NK-92 treated with Interleukin-12 subunit alpha and Interleukin-12 subunit beta, amount 100 ng/mL, for 24 hours (cell line): Measurements from ENCODE around the gene SLC6A15.

Experiments used
- DNase-seq: peaks from one replicate; lab custom pipeline; 2025; lab: John Stamatoyannopoulos, UW

SLC6A15 gene

DNA sequence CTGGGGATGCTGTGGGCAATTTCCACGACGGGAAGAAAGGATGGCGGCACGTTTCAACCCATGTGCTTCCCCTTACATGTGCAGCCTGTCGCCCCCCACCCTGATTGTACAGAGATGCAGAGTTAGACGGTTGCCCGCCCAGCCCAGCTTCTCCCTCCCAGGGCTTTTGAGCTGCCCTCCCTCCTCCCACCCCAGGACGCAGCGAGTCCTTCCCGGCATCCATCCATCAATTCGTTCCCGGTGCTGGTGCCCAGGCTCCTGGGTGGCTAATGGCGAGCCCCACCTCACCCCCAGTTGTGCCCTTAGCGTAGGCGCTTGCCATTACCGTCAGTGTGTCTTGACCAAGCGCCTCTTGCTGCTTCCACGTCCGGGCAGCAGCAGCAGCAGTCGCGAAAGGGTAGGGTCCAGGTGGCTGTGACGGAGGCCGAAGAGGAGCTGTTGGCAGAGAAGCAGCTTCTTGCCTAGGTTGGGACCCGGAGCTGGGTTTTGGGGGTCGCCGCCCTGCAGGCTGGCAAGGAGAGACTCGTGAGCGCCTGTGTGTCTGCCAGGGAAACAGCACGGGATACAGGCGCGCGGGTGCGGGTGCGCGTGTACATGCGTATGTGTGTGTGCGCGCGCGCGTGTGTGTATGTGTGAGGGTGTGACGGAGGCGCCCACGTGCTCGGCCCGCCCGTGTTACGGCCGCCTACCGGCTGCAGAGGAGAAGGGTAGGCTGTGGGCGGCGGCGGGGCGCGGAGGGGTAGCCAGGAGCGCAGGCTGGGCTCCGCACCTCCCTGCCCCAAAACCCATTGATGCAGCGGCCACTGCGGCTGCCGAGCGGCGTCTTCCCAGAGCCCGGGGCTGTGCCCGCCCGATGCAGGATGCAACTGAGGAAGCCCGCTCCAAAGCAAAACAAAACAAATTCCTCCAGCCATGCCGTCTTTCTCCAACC is at the start of gene SLC6A15:
Gene SLC6A15 (minus strand): TSS at position 602 of the 931 bp plus-strand sequence. CDS start 20,679 bp downstream, outside the sequence.
- DNase-seq: no peak

DNA sequence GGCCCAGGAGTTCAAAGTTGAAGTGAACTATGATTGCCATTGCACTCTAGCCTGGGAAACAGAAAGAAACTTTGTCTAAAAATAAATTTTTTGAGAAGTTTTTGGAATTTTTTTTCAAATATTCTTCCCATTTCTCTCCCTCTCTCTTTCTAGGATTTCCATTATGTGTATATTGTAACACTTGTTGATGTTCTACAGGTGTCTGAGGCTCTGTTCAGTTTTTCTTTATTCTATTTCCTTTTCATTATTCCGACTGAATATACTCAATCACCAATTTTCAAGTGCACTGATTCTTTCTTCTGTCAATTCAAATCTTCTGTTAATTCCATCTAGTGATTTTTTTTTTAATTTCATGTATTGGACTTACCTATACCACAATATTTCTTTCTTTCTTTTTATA is 48.3 kb upstream of the SLC6A15 start:
- no peak for DNase-seq

DNA sequence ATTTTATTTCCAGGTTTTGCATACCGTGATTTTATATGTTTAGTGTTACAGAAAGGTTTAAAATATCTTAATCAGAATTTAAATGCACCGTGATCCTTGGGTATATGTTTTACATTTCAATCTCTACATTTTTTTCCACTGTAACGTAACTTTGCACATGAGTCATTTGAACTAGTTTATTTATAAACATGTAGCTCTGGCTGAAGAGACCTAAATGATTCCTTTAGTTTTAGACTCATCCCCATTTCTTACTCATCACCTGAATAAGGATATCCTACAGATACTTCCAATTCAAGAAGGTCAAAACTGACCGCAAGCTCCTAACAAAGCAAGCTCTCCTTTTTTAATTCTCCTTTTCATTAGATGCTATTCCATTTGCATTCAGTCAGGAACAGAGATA is 42.7 kb upstream of the SLC6A15 start:
- no peak for DNase-seq

DNA sequence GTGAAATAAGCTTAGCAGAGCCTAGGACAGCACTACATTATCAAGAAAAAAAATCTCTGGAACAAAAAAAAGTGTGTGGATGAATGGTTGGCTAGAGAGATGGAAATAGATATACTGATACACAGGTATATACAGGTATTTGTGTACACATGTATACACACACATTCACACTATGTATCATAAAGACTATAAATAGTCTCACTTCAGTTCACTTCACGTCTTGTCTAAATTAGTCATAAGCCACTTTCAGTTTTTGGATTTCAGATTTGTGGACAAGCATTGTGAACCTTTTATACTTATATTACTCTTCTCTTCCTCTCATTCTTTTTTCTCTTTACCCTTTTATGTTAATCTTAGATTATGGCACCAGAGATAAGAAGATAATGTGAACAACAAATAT is 41.8 kb upstream of the SLC6A15 start:
- no peak for DNase-seq

DNA sequence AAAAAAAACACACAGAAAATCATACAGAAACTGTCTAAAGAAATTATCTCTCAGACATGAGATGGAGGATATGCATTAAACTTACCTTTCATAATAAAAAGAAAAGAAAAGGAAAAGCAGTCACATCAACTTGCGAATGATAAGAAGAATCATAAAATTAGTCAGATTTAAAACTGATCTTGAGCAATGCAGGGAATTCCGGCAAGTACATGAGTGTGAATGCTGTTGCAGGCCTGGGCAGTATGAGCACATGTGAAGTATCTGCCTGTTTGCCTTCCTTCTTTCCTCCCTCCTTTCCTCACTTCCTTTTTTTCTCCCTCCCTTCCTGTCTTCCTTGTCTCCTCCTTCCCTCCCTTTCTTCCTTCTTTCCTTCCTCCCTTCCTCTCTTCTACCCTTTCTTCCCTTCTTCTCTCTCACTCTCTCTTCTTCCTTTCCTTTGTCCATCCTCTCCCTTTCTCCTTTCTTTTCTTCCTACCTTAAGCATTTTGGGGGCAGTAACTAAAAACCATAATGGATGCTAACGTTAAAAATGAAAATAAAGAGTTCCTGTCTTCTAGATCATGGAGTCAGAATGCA is 38.5 kb upstream of the SLC6A15 start:
- DNase-seq: no peak

DNA sequence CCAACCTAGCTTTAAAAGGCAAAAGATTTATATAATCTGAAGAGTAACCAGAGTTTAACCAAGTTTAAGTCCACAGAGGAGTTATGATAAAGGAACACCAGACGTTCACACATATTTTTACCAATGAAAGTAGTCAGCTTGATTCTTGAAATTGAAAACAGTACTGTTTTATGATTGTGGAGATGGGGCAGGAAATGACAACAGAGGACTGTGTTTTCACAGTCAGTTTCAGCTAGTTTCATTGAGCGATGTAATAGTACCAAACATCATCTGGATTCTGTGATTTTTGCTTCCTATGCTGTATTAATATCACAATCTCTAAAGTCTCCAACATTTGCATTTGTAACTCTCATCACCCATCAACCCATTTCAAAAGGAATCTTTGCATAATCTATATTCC is 34.2 kb upstream of the SLC6A15 start:
- no peak for DNase-seq

DNA sequence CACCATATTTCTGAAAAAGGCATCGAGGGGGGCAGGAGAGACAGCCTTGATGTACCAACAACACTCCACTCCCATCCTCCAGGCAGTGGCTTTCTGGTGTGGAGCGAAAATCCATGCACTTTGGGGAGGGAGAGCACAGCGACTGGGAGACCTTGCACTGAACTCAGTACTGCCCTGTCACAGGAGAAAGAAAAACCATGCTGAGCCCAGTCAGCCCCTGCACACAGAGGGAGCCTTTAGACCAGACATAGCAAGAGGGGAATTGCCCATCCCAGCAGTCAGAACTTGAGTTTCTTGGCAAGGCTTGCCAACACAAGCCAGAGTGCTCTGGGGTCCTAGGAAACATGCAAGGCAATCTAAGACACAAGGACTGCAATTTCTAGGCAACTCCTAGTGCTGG is 24.8 kb upstream of the SLC6A15 start:
- DNase-seq: no peak

DNA sequence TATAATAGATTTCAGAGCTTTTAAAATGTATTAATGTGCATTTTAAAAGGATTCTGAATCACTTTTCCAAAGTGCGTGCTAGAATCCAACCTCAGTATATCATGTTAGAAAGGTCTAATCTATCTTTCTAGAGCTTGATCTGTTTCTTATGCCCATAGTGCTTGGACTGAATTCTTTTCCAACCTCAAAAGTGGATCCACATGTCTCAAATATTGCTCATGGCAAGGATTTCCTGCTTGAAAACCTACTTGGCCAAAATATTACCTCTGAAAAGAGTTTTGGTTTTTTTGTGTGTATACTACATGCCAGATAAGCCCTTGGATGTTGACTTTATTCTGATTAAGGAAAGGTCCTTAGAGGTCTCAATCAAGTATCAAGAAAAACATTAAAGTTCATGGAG is 16.9 kb upstream of the SLC6A15 start:
- DNase-seq: no peak

DNA sequence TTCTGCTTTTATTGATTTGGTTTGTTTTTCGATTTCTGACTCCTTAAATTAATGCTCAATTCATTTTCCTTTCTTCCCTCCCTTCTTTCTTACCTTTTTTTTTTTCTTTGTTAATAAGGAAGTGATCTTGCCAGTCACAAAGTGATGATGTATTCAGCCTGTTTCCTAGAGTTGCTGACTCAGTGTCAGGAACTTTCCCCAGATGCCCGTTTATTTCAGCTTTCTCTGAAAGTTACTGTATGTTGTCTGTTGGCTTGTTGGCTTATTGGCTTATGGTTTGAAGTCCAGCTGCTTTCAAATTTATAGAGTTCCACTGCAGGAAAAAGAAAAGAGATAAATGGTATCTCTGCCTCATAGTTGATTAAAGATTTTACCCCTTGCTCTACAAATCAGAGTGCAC is 12.4 kb upstream of the SLC6A15 start:
- DNase-seq: no peak

DNA sequence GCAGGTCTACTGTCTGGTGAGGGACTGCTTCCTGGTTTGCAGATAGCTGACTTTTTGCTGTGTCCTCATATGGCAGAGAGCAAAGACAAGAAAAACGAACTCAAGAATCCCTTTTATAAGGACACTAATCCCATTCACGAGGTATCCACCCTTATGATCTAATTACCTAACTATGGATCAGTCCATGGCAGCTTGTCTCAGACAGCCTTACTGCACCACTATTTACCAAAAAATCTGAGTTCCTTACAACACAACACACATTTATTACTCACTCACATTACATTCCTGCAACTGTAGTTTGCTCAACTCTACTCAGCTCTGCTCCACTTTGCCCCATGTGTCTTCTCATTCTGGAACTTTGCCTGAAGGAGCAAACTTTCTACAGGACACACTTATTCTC is 10.1 kb upstream of the SLC6A15 start:
- DNase-seq: no peak

DNA sequence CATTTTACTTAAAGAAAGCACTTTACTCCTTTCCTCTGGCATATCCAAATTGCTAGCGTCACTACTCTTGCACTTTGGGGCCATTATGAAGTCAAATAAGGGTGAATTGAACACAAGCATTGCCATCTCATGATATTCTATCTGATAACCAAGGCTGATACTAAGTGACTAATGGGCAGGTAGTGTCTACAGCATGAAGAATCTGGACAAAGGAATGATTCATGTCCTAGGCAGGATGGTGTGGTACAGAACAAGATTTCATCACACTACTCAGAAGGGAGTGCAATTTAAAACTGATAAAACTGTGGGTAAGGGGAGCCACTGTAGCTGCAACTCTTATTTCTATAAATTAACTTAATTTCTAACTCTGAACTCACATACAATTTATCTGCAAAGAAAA is 7.7 kb upstream of the SLC6A15 start:
- no peak for DNase-seq

DNA sequence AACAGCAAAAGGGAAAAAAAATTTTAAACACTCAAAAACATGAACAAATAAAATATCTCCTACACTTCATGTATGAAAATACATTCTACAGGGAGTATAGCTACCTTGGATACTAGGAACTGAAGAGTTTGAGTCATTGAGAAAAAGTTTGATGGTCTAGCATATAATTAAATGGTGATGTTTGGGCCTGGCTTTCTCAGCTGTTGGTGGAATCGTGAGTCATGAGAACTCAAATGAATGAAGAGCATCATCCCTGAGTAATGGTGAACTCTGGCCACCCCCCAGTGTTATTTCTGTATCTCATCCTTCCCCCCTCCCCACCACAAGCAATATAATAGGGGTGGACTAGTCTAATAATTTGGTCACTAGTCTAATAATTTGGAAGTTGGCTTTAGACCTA is 6.7 kb upstream of the SLC6A15 start:
- no peak for DNase-seq

DNA sequence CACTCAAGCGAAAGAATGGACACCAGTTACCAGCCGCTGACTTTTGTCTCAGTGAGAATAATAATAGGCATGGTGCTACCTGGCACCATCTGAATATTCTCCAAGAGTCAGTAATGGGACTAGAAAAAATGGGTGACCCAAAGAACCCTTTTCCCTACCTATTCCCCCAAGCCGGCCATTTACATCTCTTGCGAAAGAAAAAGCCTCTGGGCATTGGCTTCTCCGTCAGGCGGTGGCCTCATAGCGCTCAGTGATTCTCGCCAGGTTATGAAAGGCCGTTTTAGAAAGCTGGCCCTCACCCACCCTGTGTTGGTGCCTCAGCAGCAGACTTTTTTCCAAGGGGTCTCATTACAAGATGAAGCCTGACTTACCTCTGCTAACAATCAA is 523 bp upstream of the SLC6A15 start:
- no peak for DNase-seq

DNA sequence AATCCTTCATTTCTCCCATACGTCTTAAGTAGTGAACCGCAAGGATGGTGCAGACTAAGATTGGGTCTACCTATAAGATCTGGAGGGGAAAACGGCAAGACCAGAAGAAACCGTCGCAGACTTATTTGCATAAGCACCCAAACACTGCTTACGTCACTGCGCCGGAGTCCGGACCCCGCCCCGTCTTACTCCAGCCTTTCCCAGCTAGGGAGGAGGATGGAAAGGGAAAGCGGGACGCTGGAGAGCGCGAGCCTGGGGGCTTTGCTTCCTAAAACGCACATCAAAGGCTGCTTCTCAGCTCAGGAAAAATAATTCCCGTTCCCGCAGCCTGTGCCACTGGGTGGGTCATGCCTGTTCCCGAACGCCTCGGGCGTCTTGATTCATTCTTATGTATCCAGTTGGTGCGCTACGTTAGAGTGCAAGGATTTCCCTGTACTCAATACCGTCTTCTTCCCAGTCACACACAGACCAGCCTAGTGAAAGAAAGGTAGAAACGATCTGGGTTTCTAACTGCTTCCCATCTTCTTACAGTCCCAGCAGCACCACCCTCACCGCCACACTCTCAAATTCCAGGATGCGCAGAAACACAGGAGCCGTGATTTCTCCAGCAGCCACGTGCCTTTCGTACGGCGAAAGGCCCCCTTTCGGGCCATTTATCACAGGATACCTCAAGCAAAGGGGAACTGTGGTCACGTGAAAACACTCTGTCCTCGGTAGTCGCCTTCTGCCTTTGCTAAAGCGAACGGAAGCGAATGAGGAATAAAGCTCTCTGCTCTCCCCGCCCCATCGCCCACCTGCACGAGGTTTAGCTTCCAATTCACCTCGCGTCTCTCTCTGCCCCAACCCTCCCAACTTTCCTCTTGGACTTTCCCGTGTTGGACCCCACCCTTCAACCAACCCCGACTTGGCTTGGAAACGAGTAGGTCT is 1.1 kb downstream of the SLC6A15 start:
- DNase-seq: no peak

DNA sequence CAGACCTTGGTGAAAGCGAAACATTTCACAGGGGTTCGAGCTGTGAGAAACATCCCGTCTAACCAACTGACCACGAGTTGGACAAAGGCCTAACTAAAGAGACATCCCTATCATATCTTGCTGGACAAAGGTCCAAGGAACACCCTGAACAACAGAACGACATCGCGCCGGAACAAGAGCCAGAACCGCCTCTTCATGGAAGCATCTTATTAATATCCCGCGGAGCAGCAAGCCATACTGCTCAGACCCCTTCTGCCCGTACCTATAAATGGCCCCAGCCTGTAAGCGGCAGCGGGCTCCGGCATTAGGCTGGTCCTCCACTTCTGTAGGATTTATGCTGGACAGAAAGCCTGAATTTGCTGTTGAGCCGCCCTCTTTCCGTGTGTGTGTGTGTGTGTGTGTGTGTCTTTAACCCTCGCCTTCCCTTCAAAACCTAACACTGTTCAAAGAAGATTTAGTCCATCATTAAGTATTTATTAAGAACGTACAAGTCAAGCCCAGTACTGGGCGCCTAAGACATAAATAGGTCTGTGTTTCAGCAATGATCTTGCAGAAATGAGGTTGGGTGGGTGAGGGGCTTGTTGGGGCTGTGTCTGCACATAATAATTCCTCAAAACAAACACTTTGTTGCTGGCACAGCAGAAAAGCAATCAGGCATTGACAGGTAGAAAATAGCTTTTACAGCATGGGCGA is 1.9 kb downstream of the SLC6A15 start:
- no peak for DNase-seq

DNA sequence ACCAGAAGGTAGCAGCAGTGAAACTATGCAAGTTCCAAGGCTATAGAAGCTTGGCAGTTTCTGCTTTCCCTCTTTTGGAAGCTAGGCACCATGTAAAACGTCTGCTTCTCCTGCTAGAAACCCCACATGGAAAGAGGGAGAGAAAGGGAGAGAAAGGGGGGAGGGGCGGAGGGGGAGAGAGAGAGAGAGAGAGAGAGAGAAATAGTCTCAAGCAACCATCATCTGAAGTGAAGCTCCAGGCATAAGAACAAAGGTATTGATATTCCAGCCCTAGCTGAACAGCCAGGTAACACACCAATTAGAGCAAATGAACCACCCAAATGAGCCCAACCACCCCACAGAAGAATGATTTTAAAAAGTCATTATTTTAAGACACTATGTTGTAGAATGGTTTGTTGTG is 8.5 kb downstream of the SLC6A15 start:
- DNase-seq: no peak

DNA sequence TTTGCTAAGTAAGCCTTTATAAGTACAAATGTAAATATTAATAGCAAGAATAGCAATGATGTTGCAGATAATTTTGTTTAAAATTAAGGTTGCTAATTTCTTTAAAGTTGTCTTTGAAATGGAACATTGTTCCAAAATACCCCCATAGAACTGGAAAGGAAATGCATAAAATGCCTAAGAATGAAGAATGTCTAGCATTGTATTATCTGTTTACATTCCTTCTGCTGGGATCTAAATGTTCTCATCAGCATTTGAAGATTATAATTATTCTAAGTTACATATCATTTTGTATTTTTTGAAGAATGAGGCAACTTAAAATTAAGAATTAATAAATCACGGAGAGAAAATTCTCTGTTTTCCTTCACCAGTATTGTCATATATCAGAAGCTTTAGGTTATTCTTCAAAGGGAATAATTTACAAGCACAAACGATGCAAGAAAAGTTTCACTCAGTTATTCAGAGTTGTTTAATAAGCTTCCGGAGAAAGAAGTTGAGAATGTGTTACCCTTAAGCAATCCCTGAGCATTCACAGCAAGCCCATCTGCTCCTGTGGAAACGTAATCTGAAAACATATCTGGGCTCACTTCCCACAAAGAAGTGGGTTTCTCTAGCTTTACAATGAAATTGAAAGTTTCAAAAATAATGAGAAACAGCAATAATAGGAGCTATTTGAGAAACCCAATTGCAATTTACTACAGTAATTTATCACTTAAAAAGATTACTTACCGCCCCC is 21.3 kb downstream of the SLC6A15 start:
- DNase-seq: no peak

DNA sequence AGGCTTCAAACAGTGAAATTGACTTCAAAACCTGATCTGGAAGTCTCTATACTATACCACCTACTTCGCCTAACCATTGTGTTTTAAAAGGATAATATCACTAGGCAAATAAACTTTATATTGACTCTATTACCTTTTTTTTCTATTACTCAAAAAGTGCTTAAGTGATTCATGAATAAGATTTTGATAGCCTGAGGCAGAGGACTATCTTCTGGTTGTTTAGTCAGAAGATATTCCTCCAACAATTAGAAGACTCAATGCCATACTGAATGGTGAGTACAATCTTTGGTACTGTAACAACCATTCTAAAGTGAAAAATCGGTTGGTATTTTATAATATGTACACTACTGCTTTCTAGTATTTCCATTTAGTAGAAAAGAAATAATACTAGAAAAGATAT is 22.8 kb downstream of the SLC6A15 start:
- no peak for DNase-seq

DNA sequence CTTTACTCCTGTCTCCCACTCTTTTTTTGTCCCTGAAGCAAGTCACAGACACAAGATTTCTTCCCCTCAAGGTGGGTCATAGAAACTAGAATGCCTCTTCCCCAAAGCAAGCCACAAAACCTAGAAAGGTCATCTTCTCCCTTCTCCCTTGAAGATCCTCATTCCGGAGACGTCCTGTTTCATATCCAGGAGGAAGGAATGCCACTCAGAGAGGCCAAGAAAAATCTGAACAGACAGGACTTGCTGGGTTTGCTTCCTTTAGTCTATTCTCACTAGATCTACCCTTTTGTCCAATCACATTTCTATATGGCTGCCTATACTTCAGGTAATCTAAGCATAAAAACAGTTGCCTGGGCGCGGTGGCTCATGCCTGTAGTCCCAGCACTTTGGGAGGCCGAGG is 23.7 kb downstream of the SLC6A15 start:
- DNase-seq: no peak

DNA sequence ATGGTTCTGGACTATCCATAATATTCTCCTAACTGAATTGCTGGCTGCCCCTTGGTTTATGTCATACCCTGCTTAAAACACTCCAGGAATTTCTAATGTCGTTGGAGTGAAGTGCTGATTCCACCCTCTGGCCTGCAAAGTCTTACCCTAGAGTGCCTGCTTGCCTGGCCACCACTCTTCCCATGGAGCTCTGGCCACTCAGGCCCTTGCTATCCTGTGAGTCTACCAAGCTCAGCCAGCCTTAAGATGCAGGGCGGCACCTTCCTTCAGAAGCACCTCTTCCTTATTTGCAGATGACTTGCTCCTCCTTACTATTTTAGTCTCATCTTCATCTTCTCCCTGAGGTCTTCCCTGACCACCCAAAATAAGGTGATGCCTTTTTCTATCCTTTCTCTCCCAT is 35.3 kb downstream of the SLC6A15 start:
- DNase-seq: no peak

DNA sequence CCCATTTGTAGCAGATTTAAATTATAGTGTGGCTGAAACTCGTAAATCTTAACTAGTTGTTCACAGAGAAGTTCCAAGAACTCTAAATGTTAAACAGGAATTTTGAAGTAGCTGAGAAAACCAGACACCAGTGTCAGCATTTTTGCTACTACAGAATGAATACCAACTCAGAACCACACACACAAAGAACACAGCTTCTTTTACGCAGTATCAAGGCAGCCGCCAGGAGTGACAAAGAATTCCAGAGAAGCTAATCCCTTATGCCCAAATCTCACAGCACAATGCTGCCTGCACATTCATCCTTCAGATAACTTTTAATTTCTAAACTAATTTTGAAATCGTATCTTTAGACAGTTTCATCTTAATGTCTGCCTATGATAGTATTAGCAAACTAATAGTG is 37.4 kb downstream of the SLC6A15 start:
- no peak for DNase-seq

DNA sequence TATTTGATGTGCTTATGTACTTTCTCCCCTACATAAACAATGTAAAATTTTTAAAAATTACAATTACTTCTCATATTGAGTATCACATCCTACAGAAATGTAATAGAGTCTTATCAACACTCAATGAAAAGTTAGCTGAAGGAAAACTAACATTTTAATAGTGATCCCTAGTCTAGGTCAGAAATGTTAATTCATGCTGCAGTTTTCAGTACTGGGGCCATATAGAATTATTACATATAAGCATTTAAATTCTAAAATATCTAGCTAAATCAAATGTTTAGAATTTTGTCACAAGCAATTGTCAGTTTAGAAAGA is 37.8 kb downstream of the SLC6A15 start:
- DNase-seq: no peak
